Transverse colon (tissue), 4 donors: ENCODE data around the gene TXNDC11. TPM values are rescaled to one million over a fixed set of nuclear protein-coding genes. Genes with fewer than 3 reads are reported as not detected.

ENCODE experiments used
- DNase-seq: peaks from one replicate; pipeline ENCODE4 v3.0.0-alpha.2; 2019
- H3K27ac ChIP-seq, 4 donors: fragments of 200-600 bp; sonication (generic); 2 replicates each; pipeline ENCODE4 v1.5.1; 2016 to 2018; ENCODE audit warnings: inconsistent platforms in 4 of 4
- H3K27me3 ChIP-seq: fragments of 200-600 bp; sonication (generic); 2 replicates; pipeline ENCODE4 v1.5.1; 2017; ENCODE audit warnings: inconsistent platforms
- H3K36me3 ChIP-seq, 4 donors: fragments of 200-600 bp; sonication (generic); 2 replicates each; pipeline ENCODE4 v1.5.1; 2017 to 2019; ENCODE audit warnings: inconsistent platforms in 4 of 4
- H3K4me1 ChIP-seq, 4 donors: fragments of 200-600 bp; sonication (generic); 2 replicates each; pipeline ENCODE4 v1.5.1; 2017 to 2020; ENCODE audit warnings: inconsistent platforms in 4 of 4
- H3K4me3 ChIP-seq, 4 donors: fragments of 200-600 bp; sonication (generic); 1 replicate in 1 of 4; 2 replicates in 3 of 4; pipeline versions ENCODE4 v1.5.1 to v1.6.1; 2017 to 2019; ENCODE audit warnings: inconsistent platforms in 4 of 4
- H3K9me3 ChIP-seq, 2 donors: fragments of 200-600 bp; sonication (generic); 2 replicates each; pipeline ENCODE4 v1.5.1; 2017 to 2019; ENCODE audit warnings: inconsistent platforms in 2 of 2
- EP300 ChIP-seq: sonication (generic); formaldehyde crosslinking; IDR thresholded peaks from one replicate; pipeline ENCODE4 v1.6.1; 2017; ENCODE audit warnings: antibody characterized with exemption, low read depth
- POLR2A ChIP-seq: fragments of 450-650 bp; IDR thresholded peaks from one replicate; pipeline ENCODE4 v1.6.1; 2016; ENCODE audit warnings: antibody characterized with exemption, mild to moderate bottlenecking, moderate library complexity
- POLR2AphosphoS5 ChIP-seq, 3 donors: sonication (generic); formaldehyde crosslinking; IDR thresholded peaks; one replicate each; pipeline ENCODE4 v1.6.1; 2016; ENCODE audit warnings: antibody characterized with exemption in 3 of 3
- WGBS, 2 donors: methylation state at CpG; one replicate each; pipeline ENCODE4 v1.1.5; 2018; ENCODE audit warnings: low coverage in 1 of 2; 5-methylcytosine and 5-hydroxymethylcytosine counted together
- in situ Hi-C, 4 donors: fragments of 200-750 bp; cut with MboI; loops; one replicate each; pipeline versions ENCODE4 v1.15.0 to v1.15.1; 2017; ENCODE audit warnings: low sequenced_read_pairs in 3 of 4, low pct_ligation_motif_present in 1 of 4, low pct_unique_long_range_greater_than_20kb in 1 of 4
- intact Hi-C: fragments of 100-400 bp; cut with DNase I; formaldehyde crosslinking; loops from one replicate; pipeline ENCODE4 v1.15.1; 2023; ENCODE audit warnings: low total_unique reads
- total RNA-seq, 4 donors: library from RNA; depleted of rRNA; stranded (reverse); fragments of >200 nt; gene quantifications; one replicate each; pipeline ENCODE4 v1.1.0, GENCODE V29; 2016
- TF ChIP-seq, protein P1 (sequence below), 5 experiments: fragments of 200-600 bp in 3 of 5; fragments of 450-650 bp in 2 of 5; sonication (generic) in 3 of 5; IDR thresholded peaks; 1 replicate in 2 of 5; 2 replicates in 3 of 5; pipeline ENCODE4 v1.5.1; 2016 to 2017; ENCODE audit warnings: antibody characterized with exemption in 5 of 5, inconsistent platforms in 3 of 5, mild to moderate bottlenecking in 2 of 5, moderate library complexity in 1 of 5

The TXNDC11 gene
- total RNA-seq, 4 donors from 2014 or later, result 66.8 to 105 (median 71.1) TPM

- in situ Hi-C loops, result loop anchor here in 1 of 4 donors (25.0 kb wide), 1 partner anchor 221 kb away; no protein-coding TSS in a partner anchor
- H3K27me3 ChIP-seq, result no peaks in the 10 kb centered on the region
- 79 to 80% methylated on average over 1 to 3 of the region's 3 CpGs for WGBS, 2 donors
- TF ChIP-seq POLR2AphosphoS5 (IDR thresholded peaks at IDR 0.05), result no peak
- TF ChIP-seq, protein P1, sequence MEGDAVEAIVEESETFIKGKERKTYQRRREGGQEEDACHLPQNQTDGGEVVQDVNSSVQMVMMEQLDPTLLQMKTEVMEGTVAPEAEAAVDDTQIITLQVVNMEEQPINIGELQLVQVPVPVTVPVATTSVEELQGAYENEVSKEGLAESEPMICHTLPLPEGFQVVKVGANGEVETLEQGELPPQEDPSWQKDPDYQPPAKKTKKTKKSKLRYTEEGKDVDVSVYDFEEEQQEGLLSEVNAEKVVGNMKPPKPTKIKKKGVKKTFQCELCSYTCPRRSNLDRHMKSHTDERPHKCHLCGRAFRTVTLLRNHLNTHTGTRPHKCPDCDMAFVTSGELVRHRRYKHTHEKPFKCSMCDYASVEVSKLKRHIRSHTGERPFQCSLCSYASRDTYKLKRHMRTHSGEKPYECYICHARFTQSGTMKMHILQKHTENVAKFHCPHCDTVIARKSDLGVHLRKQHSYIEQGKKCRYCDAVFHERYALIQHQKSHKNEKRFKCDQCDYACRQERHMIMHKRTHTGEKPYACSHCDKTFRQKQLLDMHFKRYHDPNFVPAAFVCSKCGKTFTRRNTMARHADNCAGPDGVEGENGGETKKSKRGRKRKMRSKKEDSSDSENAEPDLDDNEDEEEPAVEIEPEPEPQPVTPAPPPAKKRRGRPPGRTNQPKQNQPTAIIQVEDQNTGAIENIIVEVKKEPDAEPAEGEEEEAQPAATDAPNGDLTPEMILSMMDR (IDR thresholded peaks at IDR 0.05), result no peak
- no peak for TF ChIP-seq EP300
- intact Hi-C loops, result loop anchor here (5.0 kb wide), 1 partner anchor 46 kb away; the partner anchor contains the start of gene LITAF
- H3K27ac ChIP-seq, result peak overlapping the region; percentile 43 to 61 (median 58)
- no peaks in the 10 kb centered on the region for H3K36me3 ChIP-seq
- no peak overlapping the region for H3K4me3 ChIP-seq
- no peak for DNase-seq
- H3K9me3 ChIP-seq, result no peaks in the 10 kb centered on the region
- peaks cover 0 to 51% (median 19%) of the 10 kb centered on the region in 4 donors for H3K4me1 ChIP-seq
These were observed 109.5 kb downstream of the TXNDC11 start for GRCh38 chr16:11633113-11633512.

DNA sequence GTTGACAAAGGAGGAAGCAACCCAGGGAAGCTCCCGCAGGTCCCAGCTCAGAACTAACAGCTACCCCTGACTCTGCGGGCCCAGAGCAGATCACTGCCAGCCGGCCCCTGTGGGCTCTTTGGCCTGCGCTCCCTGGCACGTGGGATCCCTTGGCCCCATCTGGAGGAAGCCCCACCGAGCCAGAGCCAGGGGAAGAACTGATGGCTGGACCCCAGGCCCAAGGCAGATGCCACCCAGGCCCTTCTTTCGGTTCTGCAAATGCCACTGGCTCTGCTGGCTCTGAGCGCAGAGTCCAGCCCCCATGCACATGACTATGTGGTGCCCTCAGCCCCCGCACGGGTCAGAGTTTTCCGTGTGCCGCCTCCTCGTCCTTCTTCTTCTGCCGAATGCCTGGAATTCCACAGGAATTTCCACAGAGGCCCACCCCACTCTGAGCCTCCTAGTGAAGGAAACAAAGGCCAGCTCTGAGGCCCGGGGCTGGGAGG, 110.2 kb downstream of the TXNDC11 start:
- DNase-seq, result peak; percentile 35
- in situ Hi-C loops, result loop anchor here in 1 of 4 donors (25.0 kb wide), 1 partner anchor 220 kb away; no protein-coding TSS in a partner anchor
- Histone ChIP-seq H3K4me3 (no peak overlapping the region), H3K9me3 (no peaks in the 10 kb centered on the region), H3K27ac (peak overlapping the region; percentile 43 to 61 (median 58)), H3K27me3 (no peaks in the 10 kb centered on the region), H3K4me1 (peaks cover 0 to 51% (median 19%) of the 10 kb centered on the region in 4 donors), H3K36me3 (no peaks in the 10 kb centered on the region)
- 68 to 80% methylated on average over 1 to 15 of the region's 15 CpGs for WGBS, 2 donors
- intact Hi-C loops, result loop anchor here (5.0 kb wide), 1 partner anchor 45 kb away; the partner anchor contains the start of gene LITAF
- TF ChIP-seq POLR2A (no peak), EP300 (no peak), POLR2AphosphoS5 (IDR thresholded peaks at IDR 0.05) (peak; percentile 14 to 31 (median 29))
- TF ChIP-seq, protein P1 (IDR thresholded peaks at IDR 0.05), result no peak

- intact Hi-C loops (loop anchor here (5.0 kb wide), 1 partner anchor 44 kb away; the partner anchor contains the start of gene LITAF), in situ Hi-C loops (loop anchor here in 1 of 4 donors (25.0 kb wide), 1 partner anchor 219 kb away; no protein-coding TSS in a partner anchor)
These were observed 111.4 kb downstream of the TXNDC11 start for GRCh38 chr16:11631214-11631613.

GRCh38 chr16:11630768-11631056, 111.9 kb downstream of the TXNDC11 start:
- Histone ChIP-seq H3K27ac (no peak overlapping the region), H3K36me3 (no peaks in the 10 kb centered on the region), H3K4me1 (peaks cover 0 to 41% (median 16%) of the 10 kb centered on the region in 4 donors), H3K4me3 (no peak overlapping the region), H3K27me3 (no peaks in the 10 kb centered on the region), H3K9me3 (no peaks in the 10 kb centered on the region)
- no peak for TF ChIP-seq EP300
- no peak for TF ChIP-seq POLR2AphosphoS5 (IDR thresholded peaks at IDR 0.05)
- DNase-seq, result no peak
- 88 to 89% methylated on average over 3 to 6 of the region's 6 CpGs for WGBS, 2 donors
- intact Hi-C loops, result loop anchor here (5.0 kb wide), 1 partner anchor 43 kb away; the partner anchor contains the start of gene LITAF
- in situ Hi-C loops, result loop anchor here in 1 of 4 donors (25.0 kb wide), 1 partner anchor 218 kb away; no protein-coding TSS in a partner anchor

More at GRCh38 chr16:11631214-11631613, 111.4 kb downstream of the TXNDC11 start:
- H3K27ac ChIP-seq, result no peak overlapping the region
- no peaks in the 10 kb centered on the region for H3K9me3 ChIP-seq
- 87% methylated on average over 7 of the region's 7 CpGs; no CpG with 5 or more reads in 1 of the 2 donors for WGBS, 2 donors
- H3K4me3 ChIP-seq, result no peak overlapping the region
- H3K4me1 ChIP-seq, result peaks cover 0 to 45% (median 19%) of the 10 kb centered on the region in 4 donors
- no peaks in the 10 kb centered on the region for H3K36me3 ChIP-seq
- TF ChIP-seq, protein P1 (IDR thresholded peaks at IDR 0.05), result no peak
- no peak for TF ChIP-seq EP300
- no peak for TF ChIP-seq POLR2AphosphoS5 (IDR thresholded peaks at IDR 0.05)
- no peak for TF ChIP-seq POLR2A
- H3K27me3 ChIP-seq, result no peaks in the 10 kb centered on the region
- DNase-seq, result no peak
